Measurements from ENCODE around the gene C5orf34.
"Not testable (repeated sequence)": the region's sequence is repeated elsewhere in the genome, so short reads cannot be mapped to it uniquely, and the experiment has no call there.

The C5orf34 gene

DNA sequence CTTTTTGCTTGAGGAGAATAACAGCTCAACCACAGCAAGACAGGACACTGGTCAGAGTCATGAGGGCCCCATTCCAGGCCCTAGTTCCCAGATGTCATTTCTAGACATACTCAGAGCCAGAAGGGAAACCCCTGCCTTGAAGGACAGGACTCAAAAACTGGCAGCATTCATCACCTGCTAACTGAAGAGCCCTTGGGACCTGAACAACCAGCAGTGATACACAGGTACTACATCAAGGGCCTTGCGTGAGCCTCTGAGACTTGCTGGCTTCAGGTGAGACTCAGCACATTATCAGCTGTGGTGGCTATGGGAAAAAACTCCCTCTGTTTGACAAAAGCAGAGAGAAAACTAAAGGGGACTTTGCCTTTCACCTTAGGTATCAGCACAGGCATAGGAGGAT is 53.9 kb downstream of the C5orf34 start:
- FAIRE-seq (no peak), DNase-seq (ENCODE audit: insufficient read length, low spot score) (no peak)

DNA sequence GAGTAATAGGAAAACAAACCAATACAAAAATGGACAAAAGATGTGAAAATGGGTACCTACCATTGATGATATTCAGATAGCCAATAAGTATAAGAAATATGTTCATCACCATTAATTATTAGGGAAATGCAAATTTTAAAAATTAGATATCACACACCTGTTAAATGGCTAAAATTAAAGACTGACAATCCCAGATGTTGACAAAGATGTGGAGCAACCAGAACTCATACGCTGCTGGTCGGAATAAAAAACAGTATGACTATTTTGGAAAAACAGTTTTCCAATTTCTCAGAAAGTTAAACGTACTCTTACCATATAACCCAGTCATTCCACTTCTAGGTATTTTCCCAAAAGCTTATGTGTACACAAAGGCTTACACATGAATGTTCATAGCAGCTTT is 58.4 kb downstream of the C5orf34 start:
- DNase-seq (ENCODE audit: insufficient read length, low spot score) (no peak), FAIRE-seq (no peak)
- TF ChIP-seq, protein P1, sequence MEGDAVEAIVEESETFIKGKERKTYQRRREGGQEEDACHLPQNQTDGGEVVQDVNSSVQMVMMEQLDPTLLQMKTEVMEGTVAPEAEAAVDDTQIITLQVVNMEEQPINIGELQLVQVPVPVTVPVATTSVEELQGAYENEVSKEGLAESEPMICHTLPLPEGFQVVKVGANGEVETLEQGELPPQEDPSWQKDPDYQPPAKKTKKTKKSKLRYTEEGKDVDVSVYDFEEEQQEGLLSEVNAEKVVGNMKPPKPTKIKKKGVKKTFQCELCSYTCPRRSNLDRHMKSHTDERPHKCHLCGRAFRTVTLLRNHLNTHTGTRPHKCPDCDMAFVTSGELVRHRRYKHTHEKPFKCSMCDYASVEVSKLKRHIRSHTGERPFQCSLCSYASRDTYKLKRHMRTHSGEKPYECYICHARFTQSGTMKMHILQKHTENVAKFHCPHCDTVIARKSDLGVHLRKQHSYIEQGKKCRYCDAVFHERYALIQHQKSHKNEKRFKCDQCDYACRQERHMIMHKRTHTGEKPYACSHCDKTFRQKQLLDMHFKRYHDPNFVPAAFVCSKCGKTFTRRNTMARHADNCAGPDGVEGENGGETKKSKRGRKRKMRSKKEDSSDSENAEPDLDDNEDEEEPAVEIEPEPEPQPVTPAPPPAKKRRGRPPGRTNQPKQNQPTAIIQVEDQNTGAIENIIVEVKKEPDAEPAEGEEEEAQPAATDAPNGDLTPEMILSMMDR (IDR thresholded peaks at IDR 0.05; ENCODE audit: insufficient read depth, missing control alignments) = no peak

More for the DNA sequence above, 53.9 kb downstream of the C5orf34 start:
- TF ChIP-seq, protein P1 (IDR thresholded peaks at IDR 0.05; ENCODE audit: insufficient read depth, missing control alignments) = no peak

DNA sequence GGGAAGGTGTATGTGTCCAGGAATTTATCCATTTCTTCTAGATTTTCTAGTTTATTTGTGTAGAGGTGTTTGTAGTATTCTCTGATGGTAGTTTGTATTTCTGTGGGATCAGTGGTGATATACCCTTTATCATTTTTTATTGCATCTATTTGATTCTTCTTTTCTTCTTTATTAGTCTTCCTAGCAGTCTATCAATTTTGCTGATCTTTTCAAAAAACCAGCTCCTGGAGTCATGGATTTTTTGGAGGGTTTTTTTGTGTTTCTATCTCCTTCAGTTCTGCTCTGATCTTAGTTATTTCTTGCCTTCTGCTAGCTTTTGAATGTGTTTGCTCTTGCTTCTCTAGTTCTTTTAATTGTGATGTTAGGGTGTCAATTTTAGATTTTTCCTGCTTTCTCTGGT is 73.4 kb downstream of the C5orf34 start:
- FAIRE-seq; DNase-seq (ENCODE audit: insufficient read length, low spot score): not testable (repeated sequence)

DNA sequence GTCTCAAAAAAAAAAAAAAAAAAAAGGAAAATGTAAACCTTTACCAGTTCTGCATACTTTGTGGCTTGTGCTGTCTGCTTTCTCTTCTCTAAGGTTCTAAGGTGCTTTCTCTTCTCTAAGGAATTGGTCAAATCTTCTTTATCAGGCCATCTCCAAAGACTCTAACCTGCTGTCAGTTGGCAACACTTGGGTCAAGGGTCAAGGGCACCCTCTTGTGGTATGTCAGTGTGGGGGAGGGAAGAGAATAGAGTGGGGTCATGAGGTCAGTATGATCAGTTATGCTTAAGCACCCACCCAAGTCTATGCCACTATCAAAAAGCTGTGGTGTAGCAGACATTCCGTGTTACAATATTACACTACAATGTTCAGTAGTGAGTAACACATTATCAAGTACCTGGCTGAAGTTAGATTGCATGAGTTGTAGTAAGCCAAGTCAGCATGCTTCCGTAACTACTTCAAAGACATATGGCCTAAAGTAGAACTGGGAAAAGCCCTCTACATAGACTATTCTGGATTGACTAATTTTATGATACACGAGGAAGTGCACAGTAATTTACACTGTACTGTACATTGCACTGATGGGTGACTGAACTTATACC is 77.8 kb downstream of the C5orf34 start:
- TF ChIP-seq, protein P1 (IDR thresholded peaks at IDR 0.05; ENCODE audit: insufficient read depth, missing control alignments) = no peak

More for the DNA sequence above, 77.8 kb downstream of the C5orf34 start:
- no peak for DNase-seq (ENCODE audit: insufficient read length, low spot score)
- no peak for FAIRE-seq

Measured in D721Med (cell line).